Duodenal mucosa (tissue), 2 donors: ENCODE data around the gene FAM161B.
A peak's percentile ranks its signal among the peaks of the same experiment; 100 is the strongest.

ENCODE experiments used
- H3K27ac ChIP-seq: one replicate; pipeline ENCODE4 v1.7.0; 2013; ENCODE audit warnings: low read depth, low read length
- H3K27me3 ChIP-seq, 2 donors: one replicate each; pipeline ENCODE4 v1.7.0; 2013; ENCODE audit warnings: low read length in 2 of 2, control low read depth in 1 of 2; ENCODE audit not compliant: insufficient read depth in 2 of 2, control insufficient read depth in 1 of 2
- H3K36me3 ChIP-seq, 2 donors: one replicate each; pipeline ENCODE4 v1.7.0; 2013; ENCODE audit warnings: low read length in 2 of 2, control low read depth in 1 of 2; ENCODE audit not compliant: insufficient read depth in 2 of 2, control insufficient read depth in 1 of 2
- H3K4me1 ChIP-seq, 2 donors: one replicate each; pipeline ENCODE4 v1.7.0; 2013; ENCODE audit warnings: low read length in 2 of 2, control low read depth in 1 of 2; ENCODE audit not compliant: insufficient read depth in 2 of 2, control insufficient read depth in 1 of 2
- H3K4me3 ChIP-seq, 2 donors: one replicate each; pipeline ENCODE4 v1.7.0; 2013; ENCODE audit warnings: low read length in 2 of 2, low read depth in 1 of 2
- H3K9ac ChIP-seq, 2 donors: one replicate each; pipeline ENCODE4 v1.7.0; 2013; ENCODE audit warnings: low read length in 2 of 2, low read depth in 1 of 2
- H3K9me3 ChIP-seq, 2 donors: one replicate each; pipeline ENCODE4 v1.7.0; 2013; ENCODE audit warnings: low read length in 2 of 2, control low read depth in 1 of 2; ENCODE audit not compliant: control insufficient read depth in 1 of 2

The FAM161B gene

DNA sequence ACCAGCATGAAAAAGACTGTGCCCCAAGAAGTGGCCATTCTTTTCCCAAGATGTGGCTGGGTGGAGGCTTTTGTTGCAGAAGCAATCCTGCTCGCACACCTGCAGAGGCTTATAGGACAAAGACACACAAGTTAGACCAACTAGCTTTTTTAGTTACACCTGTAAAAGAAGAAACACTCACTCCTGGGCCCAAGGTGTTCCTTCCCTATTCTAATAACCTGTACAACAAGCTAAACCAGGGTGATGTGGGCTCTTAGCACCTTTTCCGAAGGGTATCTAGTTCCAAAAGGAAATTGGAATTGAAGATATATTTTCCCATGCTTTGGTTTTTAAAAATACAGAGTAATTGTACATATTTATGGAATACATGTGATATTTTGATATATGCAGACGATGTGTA is 38.2 kb upstream of the FAM161B start:
- Histone ChIP-seq H3K36me3 (peaks cover 18 to 34% of the 10 kb centered on the region in 2 donors), H3K27ac (no peak overlapping the region), H3K9ac (no peak overlapping the region), H3K9me3 (no peaks in the 10 kb centered on the region), H3K27me3 (no peaks in the 10 kb centered on the region), H3K4me3 (no peak overlapping the region), H3K4me1 (peaks cover 0 to 5% of the 10 kb centered on the region in 2 donors)

DNA sequence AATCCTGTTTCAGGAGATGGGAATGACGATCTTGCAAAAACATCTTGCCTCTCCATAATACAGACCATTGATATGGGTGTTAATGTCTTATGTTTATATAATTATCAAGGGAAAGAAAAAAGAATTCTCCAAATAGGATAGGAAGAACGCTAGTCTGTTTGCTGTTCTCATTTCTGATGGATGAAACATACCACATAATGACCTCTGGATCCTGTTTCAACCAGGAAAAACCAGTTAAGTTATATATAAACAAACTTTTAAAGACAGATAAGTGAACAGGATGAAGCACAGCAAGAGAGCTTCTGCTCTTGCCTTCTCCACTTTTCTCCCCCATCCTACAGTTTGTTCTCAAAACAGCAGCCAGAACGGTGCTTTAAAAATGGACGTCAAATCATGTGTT is 28.0 kb upstream of the FAM161B start:
- no peak overlapping the region for H3K4me3 ChIP-seq
- H3K9me3 ChIP-seq: no peaks in the 10 kb centered on the region
- H3K27ac ChIP-seq: no peak overlapping the region
- no peaks in the 10 kb centered on the region for H3K27me3 ChIP-seq
- H3K36me3 ChIP-seq: peaks cover 26 to 44% of the 10 kb centered on the region in 2 donors
- no peak overlapping the region for H3K9ac ChIP-seq
- peaks cover 17 to 25% of the 10 kb centered on the region in 2 donors for H3K4me1 ChIP-seq

DNA sequence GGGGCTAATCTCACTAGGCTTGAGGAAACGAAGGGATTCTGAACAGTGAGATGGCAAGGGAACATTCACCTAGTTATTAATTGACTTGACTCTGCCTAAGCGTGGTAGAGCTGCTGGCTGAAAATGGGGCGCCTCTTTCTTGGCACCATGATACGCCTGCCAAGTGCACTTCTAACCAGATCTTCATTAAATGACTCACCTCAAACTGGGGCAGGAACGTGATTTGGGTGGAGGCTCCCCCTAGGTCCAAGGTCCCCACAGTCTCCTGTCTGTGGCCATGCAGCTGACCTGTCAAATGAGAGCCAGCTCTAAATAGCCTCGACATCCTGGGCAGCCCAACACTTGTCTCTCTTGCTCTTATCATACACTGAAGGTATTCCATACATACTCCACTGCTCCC is 26.2 kb upstream of the FAM161B start:
- H3K27me3 ChIP-seq: no peaks in the 10 kb centered on the region
- H3K4me3 ChIP-seq: peak overlapping the region in 1 of 2 donors; percentile 43
- peaks cover 17 to 25% of the 10 kb centered on the region in 2 donors for H3K4me1 ChIP-seq
- H3K27ac ChIP-seq: no peak overlapping the region
- peaks cover 26 to 53% of the 10 kb centered on the region in 2 donors for H3K36me3 ChIP-seq
- peak overlapping the region in 1 of 2 donors; percentile 8 for H3K9ac ChIP-seq
- H3K9me3 ChIP-seq: no peaks in the 10 kb centered on the region

DNA sequence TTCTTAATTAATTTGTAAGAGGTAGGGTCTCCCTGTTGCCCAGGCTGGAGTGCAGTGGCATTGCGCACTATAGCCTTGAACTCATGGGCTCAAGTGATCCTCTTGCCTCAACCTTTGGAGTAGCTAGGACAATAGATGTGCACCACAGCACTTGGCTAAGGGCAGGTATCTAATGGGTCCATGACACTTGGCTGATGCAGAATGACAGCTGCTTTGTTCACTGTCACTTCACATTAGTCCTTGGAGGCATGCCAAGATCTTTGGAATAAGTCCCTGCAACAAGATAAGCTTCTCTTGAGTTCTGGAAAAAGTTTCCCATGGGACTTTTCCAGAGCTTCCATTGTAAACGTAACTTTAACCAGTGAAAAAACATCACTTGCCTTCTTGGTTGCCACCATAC is 23.6 kb upstream of the FAM161B start:
- Histone ChIP-seq H3K9me3 (no peaks in the 10 kb centered on the region), H3K27me3 (no peaks in the 10 kb centered on the region), H3K27ac (no peak overlapping the region), H3K9ac (no peak overlapping the region), H3K4me3 (no peak overlapping the region), H3K4me1 (peaks cover 17 to 25% of the 10 kb centered on the region in 2 donors), H3K36me3 (peaks cover 35 to 71% of the 10 kb centered on the region in 2 donors)

DNA sequence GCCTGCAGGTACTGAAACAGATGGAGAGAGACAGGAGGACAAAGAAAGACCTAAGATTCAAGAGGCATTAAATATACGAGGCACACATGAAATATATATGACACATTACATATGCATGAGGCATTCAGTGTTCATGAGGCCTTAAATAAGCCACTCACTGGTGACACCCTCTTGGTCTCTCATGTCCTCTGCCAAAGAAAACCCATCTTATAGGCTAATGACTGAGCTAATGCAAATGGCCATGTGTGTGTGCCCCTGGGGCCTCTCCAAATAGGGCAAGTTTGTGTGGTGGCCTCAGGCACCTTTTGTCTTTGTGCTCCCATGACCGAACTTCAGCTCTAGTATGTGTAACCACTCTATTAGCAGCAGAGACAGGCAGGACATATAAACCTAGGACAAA is 19.0 kb upstream of the FAM161B start:
- H3K27me3 ChIP-seq: no peaks in the 10 kb centered on the region
- no peak overlapping the region for H3K9ac ChIP-seq
- no peaks in the 10 kb centered on the region for H3K4me1 ChIP-seq
- no peak overlapping the region for H3K4me3 ChIP-seq
- H3K36me3 ChIP-seq: peaks cover 29 to 79% of the 10 kb centered on the region in 2 donors
- no peak overlapping the region for H3K27ac ChIP-seq
- no peaks in the 10 kb centered on the region for H3K9me3 ChIP-seq

DNA sequence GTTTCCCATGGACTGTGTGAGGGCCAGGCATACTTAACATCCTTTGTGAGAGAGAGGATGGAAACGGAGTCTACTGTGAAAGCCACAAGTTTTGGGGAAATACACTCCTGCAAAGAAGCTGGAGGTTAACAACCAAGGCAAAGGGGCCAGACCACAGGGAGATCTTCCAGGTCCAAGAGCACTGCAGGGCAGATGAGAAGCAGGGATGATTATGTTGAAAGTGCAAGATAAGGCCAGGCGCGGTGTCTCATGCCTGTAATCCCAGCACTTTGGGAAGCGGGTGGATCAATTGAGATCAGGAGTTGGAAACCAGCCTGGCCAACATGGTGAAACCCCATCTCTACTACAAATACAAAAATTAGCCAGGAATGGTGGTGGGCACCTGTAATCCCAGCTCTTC is 15.3 kb upstream of the FAM161B start:
- Histone ChIP-seq H3K4me1 (no peaks in the 10 kb centered on the region), H3K36me3 (peaks cover 41 to 75% of the 10 kb centered on the region in 2 donors), H3K27ac (no peak overlapping the region), H3K9me3 (no peaks in the 10 kb centered on the region), H3K4me3 (no peak overlapping the region), H3K9ac (no peak overlapping the region), H3K27me3 (no peaks in the 10 kb centered on the region)

DNA sequence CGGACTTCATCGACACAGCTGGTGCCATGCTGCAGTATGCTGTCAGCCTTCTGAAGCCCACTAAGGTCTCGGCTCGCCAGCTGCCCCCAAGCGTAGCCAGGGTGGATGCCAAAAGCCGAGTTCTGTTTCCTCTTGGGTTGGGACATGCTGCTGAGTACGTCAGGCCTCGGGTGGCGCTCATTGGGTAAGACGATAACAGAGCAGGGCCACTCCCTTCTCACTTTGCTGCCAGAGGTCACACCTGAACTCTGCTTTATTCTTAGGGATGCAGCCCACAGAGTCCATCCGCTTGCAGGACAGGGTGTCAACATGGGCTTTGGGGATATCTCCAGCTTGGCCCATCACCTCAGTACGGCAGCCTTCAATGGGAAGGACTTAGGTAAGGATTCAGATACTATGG is 11.3 kb upstream of the FAM161B start:
- Histone ChIP-seq H3K36me3 (peaks cover 42 to 84% of the 10 kb centered on the region in 2 donors), H3K9ac (no peak overlapping the region), H3K9me3 (no peaks in the 10 kb centered on the region), H3K27me3 (no peaks in the 10 kb centered on the region), H3K4me3 (no peak overlapping the region), H3K4me1 (no peaks in the 10 kb centered on the region), H3K27ac (no peak overlapping the region)

DNA sequence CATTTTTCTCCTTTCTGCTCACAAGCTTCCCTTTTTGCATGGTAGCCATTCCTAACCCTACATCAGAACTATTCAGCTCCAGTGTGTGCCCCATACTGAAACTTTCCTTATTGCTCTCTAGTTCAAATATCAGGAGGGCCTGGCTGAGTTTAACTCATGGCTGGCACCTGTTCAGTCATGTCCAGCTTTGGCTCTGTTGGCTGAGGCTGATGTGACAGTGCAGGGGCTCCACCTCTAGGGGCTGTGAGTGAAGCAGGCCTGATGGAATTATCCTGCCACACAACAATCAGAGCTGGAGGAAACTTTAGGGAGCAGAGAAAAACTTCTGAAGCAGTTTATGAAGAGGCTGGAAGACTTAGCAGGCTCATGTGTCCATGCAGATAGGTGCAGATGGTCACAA is 8.7 kb upstream of the FAM161B start:
- H3K9ac ChIP-seq: no peak overlapping the region
- H3K4me1 ChIP-seq: no peaks in the 10 kb centered on the region
- H3K4me3 ChIP-seq: no peak overlapping the region
- H3K9me3 ChIP-seq: no peaks in the 10 kb centered on the region
- H3K36me3 ChIP-seq: peaks cover 47 to 78% of the 10 kb centered on the region in 2 donors
- H3K27me3 ChIP-seq: no peaks in the 10 kb centered on the region
- no peak overlapping the region for H3K27ac ChIP-seq

DNA sequence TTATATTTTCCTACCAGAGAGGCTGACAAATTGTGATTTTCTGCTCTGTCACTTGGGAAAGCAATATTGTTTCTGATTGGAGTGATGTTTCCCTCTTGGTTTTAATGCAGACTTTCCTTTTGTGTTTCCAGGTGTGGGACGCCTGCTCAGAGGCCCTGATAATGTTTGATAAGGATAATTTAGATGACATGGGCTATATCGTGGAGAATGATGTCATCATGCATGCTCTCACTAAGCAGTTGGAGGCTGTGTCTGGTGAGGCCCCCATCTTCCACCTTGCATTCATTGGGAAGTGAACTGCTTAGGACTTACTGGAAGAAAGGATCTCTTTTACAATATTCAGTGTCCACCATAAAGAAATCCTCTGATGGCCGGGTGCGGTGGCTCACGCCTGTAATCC is 5.8 kb upstream of the FAM161B start:
- Histone ChIP-seq H3K4me1 (peaks cover 0 to 4% of the 10 kb centered on the region in 2 donors), H3K9ac (no peak overlapping the region), H3K27ac (no peak overlapping the region), H3K4me3 (no peak overlapping the region), H3K27me3 (no peaks in the 10 kb centered on the region), H3K9me3 (no peaks in the 10 kb centered on the region), H3K36me3 (peaks cover 38 to 60% of the 10 kb centered on the region in 2 donors)

DNA sequence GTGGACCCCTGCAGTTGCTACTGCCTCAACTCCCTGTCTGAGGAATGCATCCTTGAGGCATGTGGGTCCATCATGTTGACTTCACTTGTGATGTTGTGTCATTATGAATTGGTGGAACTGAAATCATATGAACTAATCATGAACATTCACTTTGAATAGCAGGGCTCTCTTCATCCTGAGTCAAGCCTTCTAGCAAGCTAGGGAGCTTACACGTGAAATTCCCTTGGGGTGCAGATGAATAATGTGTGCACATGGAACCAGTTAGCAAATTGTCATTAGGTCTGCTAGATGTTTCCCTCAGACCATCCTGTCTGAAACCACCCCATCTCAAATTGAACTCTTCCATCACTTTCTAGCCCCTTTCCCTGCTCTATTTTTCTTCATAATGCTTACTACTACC is 3.8 kb upstream of the FAM161B start:
- no peaks in the 10 kb centered on the region for H3K27me3 ChIP-seq
- no peak overlapping the region for H3K4me3 ChIP-seq
- H3K9me3 ChIP-seq: no peaks in the 10 kb centered on the region
- H3K36me3 ChIP-seq: peaks cover 23 to 41% of the 10 kb centered on the region in 2 donors
- H3K4me1 ChIP-seq: peaks cover 0 to 5% of the 10 kb centered on the region in 2 donors
- H3K27ac ChIP-seq: no peak overlapping the region
- no peak overlapping the region for H3K9ac ChIP-seq

DNA sequence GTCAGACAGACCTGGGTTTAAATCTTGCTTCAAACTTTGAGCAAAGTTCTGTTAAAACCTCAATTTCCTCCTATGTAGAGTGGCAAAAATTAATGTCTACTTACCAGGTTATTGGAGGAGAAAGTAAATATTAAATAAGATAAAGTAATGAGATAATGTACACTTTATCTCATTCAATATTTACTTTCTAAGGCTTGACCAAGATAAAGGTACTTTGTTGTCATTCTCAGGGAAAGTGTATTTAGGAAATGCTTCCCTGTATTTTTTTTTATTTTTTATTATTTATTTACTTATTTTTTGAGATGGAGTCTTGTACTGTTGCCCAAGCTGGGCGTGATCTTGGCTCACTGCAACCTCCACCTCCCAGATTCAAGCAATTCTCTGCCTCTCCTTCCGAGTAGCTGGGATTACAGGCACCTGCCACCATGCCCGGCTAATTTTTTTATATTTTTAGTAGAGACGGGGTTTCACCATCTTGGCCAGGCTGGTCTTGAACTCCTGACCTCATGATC is 4.7 kb downstream of the FAM161B start:
- Histone ChIP-seq H3K9ac (no peak overlapping the region), H3K9me3 (no peaks in the 10 kb centered on the region), H3K4me1 (peaks cover 29 to 32% of the 10 kb centered on the region in 2 donors), H3K36me3 (peaks cover under 1 to 15% of the 10 kb centered on the region in 2 donors), H3K27me3 (no peaks in the 10 kb centered on the region), H3K27ac (no peak overlapping the region), H3K4me3 (no peak overlapping the region)
